Measurements from ENCODE around the gene ANKRD7.
A peak's percentile ranks its signal among the peaks of the same experiment; 100 is the strongest.

ANKRD7 gene

DNA sequence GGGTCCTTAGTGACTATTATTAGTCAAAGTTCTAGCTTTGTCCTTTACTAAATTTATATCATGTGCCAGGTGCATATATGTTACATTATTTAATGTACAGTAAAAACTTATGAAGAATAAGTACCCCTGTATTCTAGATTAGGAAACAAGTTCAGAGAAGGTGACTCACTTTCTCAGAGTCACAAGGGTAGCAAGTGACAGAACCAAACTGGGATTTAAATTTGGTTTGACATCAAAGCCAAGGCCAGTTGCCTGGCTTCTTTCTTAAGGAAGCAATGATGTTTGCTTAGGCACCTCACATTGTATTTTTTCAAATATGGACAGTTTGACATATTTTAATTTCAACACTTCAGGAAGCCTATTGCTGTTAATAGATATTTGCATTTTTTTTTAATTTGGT, 38.0 kb upstream of the ANKRD7 start:
- H2BK15ac ChIP-seq (ENCODE audit: low read depth, poor library complexity, severe bottlenecking), result no peak overlapping the region
- H3K9me3 ChIP-seq (ENCODE audit: control insufficient read depth, low read length), result no peaks in the 10 kb centered on the region
- H3K4ac ChIP-seq (ENCODE audit: low read depth in 1 of 2, low read length in 2 of 2), result no peak overlapping the region
- H4K91ac ChIP-seq (ENCODE audit: low read length), result no peak overlapping the region
- no peak overlapping the region for H3K27ac ChIP-seq (ENCODE audit: low read length, poor library complexity, severe bottlenecking)
- no peaks in the 10 kb centered on the region for H3K27me3 ChIP-seq (ENCODE audit: control insufficient read depth in 1 of 2, insufficient read depth in 1 of 2, low read length in 2 of 2)
- H2AFZ ChIP-seq (ENCODE audit: low read depth, low read length), result no peak overlapping the region
- peaks cover 13 to 43% of the 10 kb centered on the region in 2 experiments for H3K36me3 ChIP-seq (ENCODE audit: control insufficient read depth in 1 of 2, insufficient read depth in 2 of 2, low read depth in 1 of 2, low read length in 2 of 2)
- no peak overlapping the region for H3K4me2 ChIP-seq (ENCODE audit: low read length, poor library complexity, severe bottlenecking)
- no peak overlapping the region for H2BK5ac ChIP-seq (ENCODE audit: low read depth, low read length, poor library complexity, severe bottlenecking)
- H3K23ac ChIP-seq (ENCODE audit: low read length in 2 of 2), result no peak overlapping the region
- H3K4me1 ChIP-seq (ENCODE audit: control insufficient read depth, insufficient read depth, low read depth, low read length), result peaks cover 3% of the 10 kb centered on the region
- H3K14ac ChIP-seq (ENCODE audit: low read length in 2 of 2), result no peak overlapping the region
- H3K9ac ChIP-seq (ENCODE audit: low read length), result peak overlapping the region; percentile 99
- H3K4me3 ChIP-seq (ENCODE audit: insufficient read depth in 1 of 2, low read depth in 1 of 2, low read length in 2 of 2), result peak overlapping the region in 1 of 2 experiments; percentile 94
- no peak overlapping the region for H2BK120ac ChIP-seq (ENCODE audit: low read depth, low read length)
- no peak overlapping the region for H2BK12ac ChIP-seq (ENCODE audit: low read length in 2 of 2)
- DNase-seq, result peak; percentile 17
- H3K18ac ChIP-seq (ENCODE audit: low read depth in 1 of 2, low read length in 2 of 2), result no peak overlapping the region
- H4K8ac ChIP-seq (ENCODE audit: low read length), result no peak overlapping the region
- peaks cover 16% of the 10 kb centered on the region for H3K79me1 ChIP-seq (replicated peaks; ENCODE audit: low read length, poor library complexity, severe bottlenecking)
- H2AK5ac ChIP-seq (ENCODE audit: low read length, severe bottlenecking), result no peak overlapping the region

GRCh38 chr7:118194571-118194970, 29.9 kb upstream of the ANKRD7 start:
- WGBS, result 94% methylated on average over 2 of the region's 2 CpGs
- Histone ChIP-seq H3K79me1 (replicated peaks; ENCODE audit: low read length, poor library complexity, severe bottlenecking) (peaks cover 2% of the 10 kb centered on the region), H3K27ac (ENCODE audit: low read length, poor library complexity, severe bottlenecking) (no peak overlapping the region), H3K27me3 (ENCODE audit: control insufficient read depth in 1 of 2, insufficient read depth in 1 of 2, low read length in 2 of 2) (no peaks in the 10 kb centered on the region), H3K36me3 (ENCODE audit: control insufficient read depth in 1 of 2, insufficient read depth in 2 of 2, low read depth in 1 of 2, low read length in 2 of 2) (peaks cover 4 to 38% of the 10 kb centered on the region in 2 experiments), H3K9ac (ENCODE audit: low read length) (no peak overlapping the region), H2BK12ac (ENCODE audit: low read length in 2 of 2) (no peak overlapping the region), H3K4me1 (ENCODE audit: control insufficient read depth, insufficient read depth, low read depth, low read length) (no peaks in the 10 kb centered on the region), H2AK5ac (ENCODE audit: low read length, severe bottlenecking) (no peak overlapping the region), H3K4ac (ENCODE audit: low read depth in 1 of 2, low read length in 2 of 2) (no peak overlapping the region), H2AFZ (ENCODE audit: low read depth, low read length) (no peak overlapping the region), H4K91ac (ENCODE audit: low read length) (no peak overlapping the region), H3K18ac (ENCODE audit: low read depth in 1 of 2, low read length in 2 of 2) (no peak overlapping the region), H2BK15ac (ENCODE audit: low read depth, poor library complexity, severe bottlenecking) (no peak overlapping the region), H2BK120ac (ENCODE audit: low read depth, low read length) (no peak overlapping the region), H3K9me3 (ENCODE audit: control insufficient read depth, low read length) (no peaks in the 10 kb centered on the region), H3K4me3 (ENCODE audit: insufficient read depth in 1 of 2, low read depth in 1 of 2, low read length in 2 of 2) (no peak overlapping the region), H3K14ac (ENCODE audit: low read length in 2 of 2) (no peak overlapping the region), H4K8ac (ENCODE audit: low read length) (no peak overlapping the region), H3K23ac (ENCODE audit: low read length in 2 of 2) (no peak overlapping the region), H2BK5ac (ENCODE audit: low read depth, low read length, poor library complexity, severe bottlenecking) (no peak overlapping the region), H3K4me2 (ENCODE audit: low read length, poor library complexity, severe bottlenecking) (no peak overlapping the region)
- no peak for DNase-seq

DNA sequence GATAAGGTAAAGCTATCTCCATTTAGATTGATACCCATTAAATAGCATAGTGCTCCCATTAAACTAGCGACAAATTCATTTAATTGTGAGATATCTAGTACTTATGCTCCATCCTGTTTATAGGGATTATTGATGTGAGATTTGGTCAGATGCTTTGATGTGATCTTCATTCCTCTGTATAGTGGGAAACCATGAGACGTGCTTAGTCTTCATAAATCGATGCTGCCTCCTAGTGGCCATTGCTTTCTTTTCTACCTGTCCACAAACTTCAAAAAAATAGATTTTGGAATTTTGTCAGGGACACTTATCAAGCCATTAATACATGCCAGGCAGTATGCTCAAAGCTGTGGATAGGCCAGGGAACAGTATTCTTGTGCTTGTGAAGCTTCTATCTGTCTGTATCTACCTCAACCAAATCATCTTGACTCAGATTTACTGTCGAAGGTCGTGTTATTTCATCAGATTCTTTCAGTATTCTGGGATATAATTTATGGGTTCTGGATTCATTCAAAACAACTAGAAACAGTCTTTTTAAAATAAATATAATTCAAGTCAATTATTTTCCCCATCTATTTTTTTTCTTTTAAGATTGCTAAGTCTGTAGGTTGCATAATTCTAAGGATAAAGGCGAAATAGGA, 28.5 kb upstream of the ANKRD7 start:
- no peak overlapping the region for H3K18ac ChIP-seq (ENCODE audit: low read depth in 1 of 2, low read length in 2 of 2)
- H3K4ac ChIP-seq (ENCODE audit: low read depth in 1 of 2, low read length in 2 of 2), result no peak overlapping the region
- H2BK5ac ChIP-seq (ENCODE audit: low read depth, low read length, poor library complexity, severe bottlenecking), result no peak overlapping the region
- no peak overlapping the region for H4K91ac ChIP-seq (ENCODE audit: low read length)
- 26% methylated on average over 2 of the region's 6 CpGs for WGBS
- H2AK5ac ChIP-seq (ENCODE audit: low read length, severe bottlenecking), result no peak overlapping the region
- H3K27me3 ChIP-seq (ENCODE audit: control insufficient read depth in 1 of 2, insufficient read depth in 1 of 2, low read length in 2 of 2), result no peaks in the 10 kb centered on the region
- no peaks in the 10 kb centered on the region for H3K9me3 ChIP-seq (ENCODE audit: control insufficient read depth, low read length)
- no peaks in the 10 kb centered on the region for H3K79me1 ChIP-seq (replicated peaks; ENCODE audit: low read length, poor library complexity, severe bottlenecking)
- H2BK12ac ChIP-seq (ENCODE audit: low read length in 2 of 2), result no peak overlapping the region
- no peak overlapping the region for H3K27ac ChIP-seq (ENCODE audit: low read length, poor library complexity, severe bottlenecking)
- no peaks in the 10 kb centered on the region for H3K4me1 ChIP-seq (ENCODE audit: control insufficient read depth, insufficient read depth, low read depth, low read length)
- H3K14ac ChIP-seq (ENCODE audit: low read length in 2 of 2), result no peak overlapping the region
- H2AFZ ChIP-seq (ENCODE audit: low read depth, low read length), result no peak overlapping the region
- no peak overlapping the region for H2BK15ac ChIP-seq (ENCODE audit: low read depth, poor library complexity, severe bottlenecking)
- peaks cover 0 to 25% of the 10 kb centered on the region in 2 experiments for H3K36me3 ChIP-seq (ENCODE audit: control insufficient read depth in 1 of 2, insufficient read depth in 2 of 2, low read depth in 1 of 2, low read length in 2 of 2)
- H2BK120ac ChIP-seq (ENCODE audit: low read depth, low read length), result no peak overlapping the region
- H4K8ac ChIP-seq (ENCODE audit: low read length), result no peak overlapping the region
- H3K4me3 ChIP-seq (ENCODE audit: insufficient read depth in 1 of 2, low read depth in 1 of 2, low read length in 2 of 2), result no peak overlapping the region
- H3K4me2 ChIP-seq (ENCODE audit: low read length, poor library complexity, severe bottlenecking), result no peak overlapping the region
- DNase-seq, result peak; percentile 68
- H3K23ac ChIP-seq (ENCODE audit: low read length in 2 of 2), result no peak overlapping the region
- no peak overlapping the region for H3K9ac ChIP-seq (ENCODE audit: low read length)

GRCh38 chr7:118202061-118202460, 22.4 kb upstream of the ANKRD7 start:
- Histone ChIP-seq H3K79me1 (replicated peaks; ENCODE audit: low read length, poor library complexity, severe bottlenecking) (no peaks in the 10 kb centered on the region), H3K9ac (ENCODE audit: low read length) (no peak overlapping the region), H2BK12ac (ENCODE audit: low read length in 2 of 2) (no peak overlapping the region), H2AFZ (ENCODE audit: low read depth, low read length) (no peak overlapping the region), H3K4me3 (ENCODE audit: insufficient read depth in 1 of 2, low read depth in 1 of 2, low read length in 2 of 2) (no peak overlapping the region), H2BK120ac (ENCODE audit: low read depth, low read length) (no peak overlapping the region), H2BK15ac (ENCODE audit: low read depth, poor library complexity, severe bottlenecking) (no peak overlapping the region), H3K18ac (ENCODE audit: low read depth in 1 of 2, low read length in 2 of 2) (no peak overlapping the region), H2AK5ac (ENCODE audit: low read length, severe bottlenecking) (no peak overlapping the region), H3K27me3 (ENCODE audit: control insufficient read depth in 1 of 2, insufficient read depth in 1 of 2, low read length in 2 of 2) (no peaks in the 10 kb centered on the region), H3K23ac (ENCODE audit: low read length in 2 of 2) (no peak overlapping the region), H3K4me2 (ENCODE audit: low read length, poor library complexity, severe bottlenecking) (no peak overlapping the region), H2BK5ac (ENCODE audit: low read depth, low read length, poor library complexity, severe bottlenecking) (no peak overlapping the region), H4K8ac (ENCODE audit: low read length) (no peak overlapping the region), H3K4me1 (ENCODE audit: control insufficient read depth, insufficient read depth, low read depth, low read length) (no peaks in the 10 kb centered on the region), H3K14ac (ENCODE audit: low read length in 2 of 2) (no peak overlapping the region), H3K36me3 (ENCODE audit: control insufficient read depth in 1 of 2, insufficient read depth in 2 of 2, low read depth in 1 of 2, low read length in 2 of 2) (no peaks in the 10 kb centered on the region), H3K4ac (ENCODE audit: low read depth in 1 of 2, low read length in 2 of 2) (no peak overlapping the region), H3K27ac (ENCODE audit: low read length, poor library complexity, severe bottlenecking) (no peak overlapping the region), H4K91ac (ENCODE audit: low read length) (no peak overlapping the region), H3K9me3 (ENCODE audit: control insufficient read depth, low read length) (no peaks in the 10 kb centered on the region)
- DNase-seq, result peak; percentile 20
- WGBS, result 66% methylated on average over 2 of the region's 2 CpGs
